ENCODE data around the gene DDX46.

Gene DDX46

DNA sequence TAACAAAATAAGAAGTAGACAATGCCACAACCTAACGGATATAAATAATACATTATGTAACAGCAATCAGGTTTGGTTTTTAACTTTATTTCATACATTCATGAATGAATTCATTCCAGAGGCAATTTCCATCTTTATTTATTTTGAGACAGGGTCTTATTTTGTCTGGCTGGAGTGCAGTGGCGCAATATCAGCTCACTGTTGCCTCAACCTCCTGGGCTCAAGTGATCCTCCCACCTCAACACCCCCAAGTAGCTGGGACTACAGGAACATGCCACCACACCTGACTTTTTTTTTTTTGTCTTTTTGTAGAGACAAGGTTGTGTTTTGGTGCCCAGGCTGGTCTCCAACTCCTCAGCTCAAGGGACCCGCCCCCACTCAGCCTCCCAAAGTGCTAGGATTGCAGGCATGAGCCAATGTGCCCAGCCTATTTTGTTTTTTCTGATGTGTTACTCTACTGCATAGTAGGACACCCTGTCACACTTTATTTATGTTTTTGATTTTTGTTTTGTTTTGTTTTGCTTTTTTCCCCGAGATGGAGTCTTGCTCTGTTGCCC lies 60.9 kb downstream of the DDX46 start:
- Histone ChIP-seq H3K9ac (ENCODE audit: low read length) (no peak overlapping the region), H3K23ac (ENCODE audit: low read length) (no peak overlapping the region), H2AK5ac (ENCODE audit: low read length) (no peak overlapping the region), H3K4me3 (ENCODE audit: low read depth, low read length) (no peak overlapping the region), H2BK5ac (ENCODE audit: low read depth, low read length, poor library complexity) (no peak overlapping the region), H3K27me3 (ENCODE audit: insufficient read depth, low read length) (no peaks in the 10 kb centered on the region), H3K4me2 (ENCODE audit: low read length) (no peak overlapping the region), H3K4me1 (ENCODE audit: control insufficient read depth in 1 of 2, insufficient read depth in 2 of 2, low read length in 2 of 2) (no peaks in the 10 kb centered on the region), H3K18ac (ENCODE audit: low read length) (no peak overlapping the region), H2BK12ac (ENCODE audit: low read length) (no peak overlapping the region), H2AFZ (ENCODE audit: insufficient read depth, low read length, poor library complexity) (no peak overlapping the region), H3K14ac (ENCODE audit: low read length) (no peak overlapping the region), H4K91ac (ENCODE audit: low read depth, low read length) (no peak overlapping the region), H2BK120ac (ENCODE audit: insufficient read depth, low read length, poor library complexity) (no peak overlapping the region), H3K79me1 (ENCODE audit: low read length) (no peaks in the 10 kb centered on the region), H3K79me2 (ENCODE audit: control insufficient read depth, insufficient read depth, low read length, poor library complexity) (no peaks in the 10 kb centered on the region), H4K12ac (ENCODE audit: low read depth, low read length) (no peak overlapping the region), H3K27ac (ENCODE audit: low read depth, low read length) (no peak overlapping the region), H4K8ac (ENCODE audit: low read depth, low read length) (no peak overlapping the region), H3K9me3 (ENCODE audit: insufficient read depth, low read depth, low read length) (no peaks in the 10 kb centered on the region), H3K4ac (ENCODE audit: low read depth, low read length) (no peak overlapping the region), H3K36me3 (ENCODE audit: control insufficient read depth in 1 of 2, insufficient read depth in 2 of 2, low read length in 2 of 2) (peaks cover 36 to 43% of the 10 kb centered on the region in 2 experiments)
- WGBS (ENCODE audit: extremely low coverage, insufficient coverage, insufficient read length), result no CpG with 5 or more reads among the region's 4 CpGs
- DNase-seq, result no peak

DNA sequence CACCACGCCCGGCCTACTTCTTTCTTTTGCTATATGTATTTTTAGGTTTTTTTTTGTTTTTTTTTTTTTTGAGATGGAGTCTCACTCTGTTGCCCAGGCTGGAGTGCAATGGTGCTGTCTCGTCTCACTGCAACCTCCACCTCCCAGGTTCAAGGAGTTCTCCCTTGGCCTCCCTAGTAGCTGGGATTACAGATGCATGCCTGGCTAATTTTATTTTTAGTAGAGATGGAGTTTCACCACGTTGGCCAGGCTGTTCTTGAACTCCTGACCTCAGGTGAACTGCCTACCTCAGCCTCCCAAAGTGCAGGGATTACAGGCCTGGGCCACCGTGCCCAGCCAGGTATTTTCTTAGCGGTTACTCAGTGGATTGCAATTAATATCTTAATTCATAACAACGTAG lies 63.3 kb downstream of the DDX46 start:
- no peak overlapping the region for H3K27ac ChIP-seq (ENCODE audit: low read depth, low read length)
- peaks cover 30 to 37% of the 10 kb centered on the region in 2 experiments for H3K36me3 ChIP-seq (ENCODE audit: control insufficient read depth in 1 of 2, insufficient read depth in 2 of 2, low read length in 2 of 2)
- H3K18ac ChIP-seq (ENCODE audit: low read length), result no peak overlapping the region
- H3K4ac ChIP-seq (ENCODE audit: low read depth, low read length), result no peak overlapping the region
- no peak overlapping the region for H2BK5ac ChIP-seq (ENCODE audit: low read depth, low read length, poor library complexity)
- no peak overlapping the region for H2AFZ ChIP-seq (ENCODE audit: insufficient read depth, low read length, poor library complexity)
- H3K14ac ChIP-seq (ENCODE audit: low read length), result no peak overlapping the region
- H3K27me3 ChIP-seq (ENCODE audit: insufficient read depth, low read length), result no peaks in the 10 kb centered on the region
- no peak overlapping the region for H3K23ac ChIP-seq (ENCODE audit: low read length)
- no peak overlapping the region for H2BK120ac ChIP-seq (ENCODE audit: insufficient read depth, low read length, poor library complexity)
- no peak overlapping the region for H3K4me2 ChIP-seq (ENCODE audit: low read length)
- H3K9ac ChIP-seq (ENCODE audit: low read length), result no peak overlapping the region
- no peak overlapping the region for H3K4me3 ChIP-seq (ENCODE audit: low read depth, low read length)
- no peak overlapping the region for H2AK5ac ChIP-seq (ENCODE audit: low read length)
- H4K91ac ChIP-seq (ENCODE audit: low read depth, low read length), result no peak overlapping the region
- H2BK12ac ChIP-seq (ENCODE audit: low read length), result no peak overlapping the region
- no peaks in the 10 kb centered on the region for H3K79me2 ChIP-seq (ENCODE audit: control insufficient read depth, insufficient read depth, low read length, poor library complexity)
- no peak overlapping the region for H4K12ac ChIP-seq (ENCODE audit: low read depth, low read length)
- DNase-seq, result no peak
- H3K9me3 ChIP-seq (ENCODE audit: insufficient read depth, low read depth, low read length), result no peaks in the 10 kb centered on the region
- H3K79me1 ChIP-seq (ENCODE audit: low read length), result no peaks in the 10 kb centered on the region
- H4K8ac ChIP-seq (ENCODE audit: low read depth, low read length), result no peak overlapping the region
- H3K4me1 ChIP-seq (ENCODE audit: control insufficient read depth in 1 of 2, insufficient read depth in 2 of 2, low read length in 2 of 2), result no peaks in the 10 kb centered on the region
- WGBS (ENCODE audit: extremely low coverage, insufficient coverage, insufficient read length), result no CpG with 5 or more reads among the region's 7 CpGs

- H3K27ac ChIP-seq (ENCODE audit: low read depth, low read length), result no peak overlapping the region
- no peak overlapping the region for H3K18ac ChIP-seq (ENCODE audit: low read length)
- no peak overlapping the region for H3K4ac ChIP-seq (ENCODE audit: low read depth, low read length)
- no peaks in the 10 kb centered on the region for H3K27me3 ChIP-seq (ENCODE audit: insufficient read depth, low read length)
- no peaks in the 10 kb centered on the region for H3K79me1 ChIP-seq (ENCODE audit: low read length)
- peaks cover 22 to 27% of the 10 kb centered on the region in 2 experiments for H3K36me3 ChIP-seq (ENCODE audit: control insufficient read depth in 1 of 2, insufficient read depth in 2 of 2, low read length in 2 of 2)
- H3K23ac ChIP-seq (ENCODE audit: low read length), result no peak overlapping the region
- H2AFZ ChIP-seq (ENCODE audit: insufficient read depth, low read length, poor library complexity), result no peak overlapping the region
- no peak overlapping the region for H2AK5ac ChIP-seq (ENCODE audit: low read length)
- no peak for DNase-seq
- H3K9me3 ChIP-seq (ENCODE audit: insufficient read depth, low read depth, low read length), result no peaks in the 10 kb centered on the region
- no peak overlapping the region for H2BK120ac ChIP-seq (ENCODE audit: insufficient read depth, low read length, poor library complexity)
- no peak overlapping the region for H3K14ac ChIP-seq (ENCODE audit: low read length)
- H2BK12ac ChIP-seq (ENCODE audit: low read length), result no peak overlapping the region
- no peaks in the 10 kb centered on the region for H3K79me2 ChIP-seq (ENCODE audit: control insufficient read depth, insufficient read depth, low read length, poor library complexity)
- H4K8ac ChIP-seq (ENCODE audit: low read depth, low read length), result no peak overlapping the region
- WGBS (ENCODE audit: extremely low coverage, insufficient coverage, insufficient read length), result no CpG with 5 or more reads among the region's 1 CpG
- no peak overlapping the region for H3K4me3 ChIP-seq (ENCODE audit: low read depth, low read length)
- H4K91ac ChIP-seq (ENCODE audit: low read depth, low read length), result no peak overlapping the region
- no peak overlapping the region for H3K9ac ChIP-seq (ENCODE audit: low read length)
- no peaks in the 10 kb centered on the region for H3K4me1 ChIP-seq (ENCODE audit: control insufficient read depth in 1 of 2, insufficient read depth in 2 of 2, low read length in 2 of 2)
- H4K12ac ChIP-seq (ENCODE audit: low read depth, low read length), result no peak overlapping the region
- no peak overlapping the region for H3K4me2 ChIP-seq (ENCODE audit: low read length)
- no peak overlapping the region for H2BK5ac ChIP-seq (ENCODE audit: low read depth, low read length, poor library complexity)
These were observed 66.1 kb downstream of the DDX46 start for GRCh38 chr5:134824681-134825080.

- Histone ChIP-seq H3K4me1 (ENCODE audit: control insufficient read depth in 1 of 2, insufficient read depth in 2 of 2, low read length in 2 of 2) (no peaks in the 10 kb centered on the region), H3K18ac (ENCODE audit: low read length) (no peak overlapping the region), H3K4me3 (ENCODE audit: low read depth, low read length) (no peak overlapping the region), H2BK5ac (ENCODE audit: low read depth, low read length, poor library complexity) (no peak overlapping the region), H4K91ac (ENCODE audit: low read depth, low read length) (no peak overlapping the region), H3K27ac (ENCODE audit: low read depth, low read length) (no peak overlapping the region), H3K4ac (ENCODE audit: low read depth, low read length) (no peak overlapping the region), H4K8ac (ENCODE audit: low read depth, low read length) (no peak overlapping the region), H3K14ac (ENCODE audit: low read length) (no peak overlapping the region), H4K12ac (ENCODE audit: low read depth, low read length) (no peak overlapping the region), H3K9ac (ENCODE audit: low read length) (no peak overlapping the region), H2AK5ac (ENCODE audit: low read length) (no peak overlapping the region), H3K36me3 (ENCODE audit: control insufficient read depth in 1 of 2, insufficient read depth in 2 of 2, low read length in 2 of 2) (peaks cover 20 to 22% of the 10 kb centered on the region in 2 experiments), H2AFZ (ENCODE audit: insufficient read depth, low read length, poor library complexity) (no peak overlapping the region), H3K79me1 (ENCODE audit: low read length) (no peaks in the 10 kb centered on the region), H3K79me2 (ENCODE audit: control insufficient read depth, insufficient read depth, low read length, poor library complexity) (no peaks in the 10 kb centered on the region), H2BK120ac (ENCODE audit: insufficient read depth, low read length, poor library complexity) (no peak overlapping the region), H2BK12ac (ENCODE audit: low read length) (no peak overlapping the region), H3K27me3 (ENCODE audit: insufficient read depth, low read length) (no peaks in the 10 kb centered on the region), H3K23ac (ENCODE audit: low read length) (no peak overlapping the region), H3K4me2 (ENCODE audit: low read length) (no peak overlapping the region), H3K9me3 (ENCODE audit: insufficient read depth, low read depth, low read length) (no peaks in the 10 kb centered on the region)
- no peak for DNase-seq
- no CpG with 5 or more reads among the region's 7 CpGs for WGBS (ENCODE audit: extremely low coverage, insufficient coverage, insufficient read length)
These were observed 66.6 kb downstream of the DDX46 start for GRCh38 chr5:134825212-134825611.

Measured in trophoblast cell (in vitro differentiated cells and primary cell).